Measurements from ENCODE around the gene EIF1AD.
"Not testable (repeated sequence)": the region's sequence is repeated elsewhere in the genome, so short reads cannot be mapped to it uniquely, and the experiment has no call there.

EIF1AD gene

DNA sequence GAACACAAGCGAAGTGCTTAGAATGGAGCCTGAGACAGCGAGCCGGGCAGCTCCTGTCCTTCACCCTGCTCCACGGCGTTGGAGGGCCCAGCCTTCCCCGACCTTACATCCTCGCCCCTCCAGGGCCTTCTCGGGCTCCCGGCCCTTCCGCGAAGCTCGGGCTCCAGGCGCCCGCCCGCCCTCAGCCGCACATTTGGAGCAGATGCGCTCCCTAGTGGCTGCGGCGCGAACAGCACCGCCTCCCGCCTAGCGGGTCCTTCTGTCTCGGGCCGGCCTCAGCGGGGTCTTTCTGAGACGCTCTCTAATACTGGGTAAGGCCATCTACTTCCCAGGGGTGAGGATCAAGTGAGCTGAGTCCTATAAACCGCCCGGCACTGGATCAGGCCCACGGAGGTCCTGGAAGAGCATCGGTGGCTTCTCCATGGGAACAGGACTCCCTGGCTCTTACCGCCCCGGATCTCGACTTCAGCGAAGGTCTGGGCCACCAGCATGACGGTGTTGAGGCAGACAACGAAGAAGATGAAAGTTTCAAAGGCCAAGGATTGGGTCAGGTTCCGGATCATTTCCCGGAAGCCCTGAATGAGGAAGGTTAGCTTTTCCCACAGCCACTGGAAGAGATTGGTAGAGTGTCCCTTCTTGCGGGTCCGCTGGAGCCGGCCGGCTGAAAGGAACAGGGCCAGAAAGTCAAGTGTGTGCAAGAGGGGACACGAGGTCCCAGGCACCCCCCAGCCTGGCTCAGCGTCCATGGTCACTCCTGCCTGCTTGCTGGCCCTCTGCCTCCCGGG, 20.6 kb upstream of the EIF1AD start:
- peak in 39 of 51 donors; percentile 5 to 76 (median 31) for DNase-seq

GRCh38 chr11:66020618-66021357, 18.8 kb upstream of the EIF1AD start:
- peak in 1 of 51 donors; percentile 3 for DNase-seq

DNA sequence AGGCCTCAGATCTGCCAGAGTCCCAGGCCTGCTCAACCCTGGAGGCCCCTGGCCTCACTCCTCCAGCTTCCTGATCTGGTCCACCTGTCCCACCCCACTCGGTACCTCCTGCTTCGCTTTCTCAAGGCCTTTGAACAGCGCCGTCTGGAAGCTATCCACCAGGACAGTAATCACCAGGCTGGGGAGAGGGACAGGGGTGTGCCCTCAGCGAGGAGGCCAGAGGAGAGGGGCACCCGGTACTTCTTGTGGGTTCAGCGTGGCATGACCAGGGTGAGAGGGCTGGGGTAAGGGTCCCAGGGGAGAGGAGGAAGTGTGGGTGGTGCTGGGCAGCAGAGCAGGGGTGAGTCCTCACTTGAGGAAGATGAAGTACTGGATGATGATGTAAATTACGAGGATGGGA, 18.3 kb upstream of the EIF1AD start:
- no peak for DNase-seq

GRCh38 chr11:66017321-66017720, 15.4 kb upstream of the EIF1AD start:
- no peak for DNase-seq

DNA sequence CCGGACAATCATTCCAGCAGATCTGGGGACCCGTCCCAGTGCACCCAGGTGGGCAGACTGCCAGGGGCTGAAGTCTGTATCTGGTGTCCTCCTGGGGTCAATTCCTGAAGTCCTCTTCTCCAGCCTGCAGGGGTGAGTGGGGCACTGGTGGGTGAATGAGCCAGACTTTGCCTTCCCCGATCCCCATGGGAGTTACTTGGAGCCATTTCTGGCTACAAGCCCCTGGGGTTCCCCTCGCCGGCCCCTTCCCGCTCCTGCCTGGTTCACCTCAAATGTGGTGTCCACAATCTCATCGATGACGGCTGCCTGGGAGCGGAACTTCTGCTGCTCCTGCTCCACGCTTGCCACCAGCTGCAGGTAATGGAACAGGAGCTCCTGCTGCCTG, 14.8 kb upstream of the EIF1AD start:
- no peak for DNase-seq

- no peak for DNase-seq
Observed at GRCh38 chr11:66015936-66016792, 14.2 kb upstream of the EIF1AD start.

DNA sequence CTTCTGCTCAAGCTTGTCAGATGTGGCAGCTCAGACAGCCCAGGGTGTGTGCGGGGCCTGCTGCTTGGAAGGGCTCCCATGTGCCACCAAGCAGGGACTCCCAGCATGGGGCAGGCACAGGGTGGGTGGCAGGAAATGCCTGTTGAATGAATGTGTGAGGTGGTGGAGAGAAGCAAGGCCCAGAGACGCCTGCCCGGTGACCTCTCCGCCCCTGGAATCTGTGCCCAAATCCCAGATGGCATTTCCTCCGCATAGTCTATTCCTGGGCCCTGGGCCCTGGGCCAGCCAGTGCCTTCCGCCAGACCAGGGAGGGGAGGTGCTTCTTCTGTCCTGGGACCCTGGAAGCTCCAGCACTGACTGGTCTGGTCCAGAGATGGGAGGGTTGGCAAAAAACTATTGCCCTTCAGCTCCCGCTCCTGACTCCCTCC, 13.5 kb upstream of the EIF1AD start:
- no peak for DNase-seq

GRCh38 chr11:66014804-66015453, 13.0 kb upstream of the EIF1AD start:
- DNase-seq = no peak

DNA sequence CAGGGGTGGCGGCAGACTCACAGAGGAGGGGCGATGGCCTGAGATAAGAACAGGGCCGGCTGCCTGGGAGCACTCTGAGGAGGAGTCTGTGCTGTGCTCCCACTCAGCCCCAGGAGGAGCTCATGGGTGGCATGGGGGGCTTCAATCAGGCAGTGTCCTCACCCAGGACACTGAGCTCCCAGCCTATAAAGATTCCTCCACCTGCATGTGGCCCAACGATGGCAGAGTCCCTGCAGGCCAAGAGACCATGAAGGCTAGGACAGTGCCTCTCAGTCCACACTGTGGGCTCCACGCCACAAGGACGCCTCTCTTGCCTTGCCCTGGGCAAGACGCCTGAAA, 11.8 kb upstream of the EIF1AD start:
- DNase-seq = no peak

GRCh38 chr11:66012946-66013761, 11.2 kb upstream of the EIF1AD start:
- DNase-seq = peak in 1 of 51 donors; percentile 7

DNA sequence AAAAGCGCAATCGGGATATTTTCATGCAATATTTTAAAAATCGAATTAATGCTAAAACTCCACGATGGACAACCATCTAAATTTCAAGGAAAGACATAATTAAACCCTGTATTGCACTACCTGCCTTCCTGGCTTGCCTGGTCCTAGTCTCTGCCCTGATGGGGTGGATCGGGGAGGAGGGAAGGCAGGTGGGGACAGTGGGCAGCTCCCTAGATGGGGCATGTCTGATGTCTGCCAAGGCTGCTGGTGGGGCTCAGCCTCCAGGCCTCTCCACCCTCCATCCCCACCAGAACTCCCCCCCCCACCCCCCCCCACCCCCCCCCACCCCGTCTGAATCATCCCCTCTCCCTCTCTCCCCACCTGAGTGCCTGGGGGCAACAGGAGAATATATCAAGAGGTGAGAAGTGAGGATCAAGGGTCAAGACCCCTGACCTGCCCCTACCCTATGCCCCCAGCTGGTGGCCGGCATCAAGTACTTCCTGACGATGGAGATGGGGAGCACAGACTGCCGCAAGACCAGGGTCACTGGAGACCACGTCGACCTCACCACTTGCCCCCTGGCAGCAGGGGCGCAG, 10.5 kb upstream of the EIF1AD start:
- DNase-seq = no peak

DNA sequence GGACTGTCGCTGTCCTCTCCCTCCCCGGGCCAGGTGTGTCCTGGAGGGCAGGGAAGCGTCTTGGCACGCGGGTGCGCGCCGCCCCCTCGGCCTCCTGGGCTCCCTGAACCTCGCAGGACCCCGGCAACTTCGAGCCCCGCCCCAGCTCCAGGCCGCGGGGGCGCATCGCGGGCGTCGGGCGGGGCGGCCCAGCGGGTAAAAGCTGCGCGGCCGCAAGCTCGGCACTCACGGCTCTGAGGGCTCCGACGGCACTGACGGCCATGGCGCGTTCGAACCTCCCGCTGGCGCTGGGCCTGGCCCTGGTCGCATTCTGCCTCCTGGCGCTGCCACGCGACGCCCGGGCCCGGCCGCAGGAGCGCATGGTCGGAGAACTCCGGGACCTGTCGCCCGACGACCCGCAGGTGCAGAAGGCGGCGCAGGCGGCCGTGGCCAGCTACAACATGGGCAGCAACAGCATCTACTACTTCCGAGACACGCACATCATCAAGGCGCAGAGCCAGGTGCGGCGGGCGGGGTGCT, 9.9 kb upstream of the EIF1AD start, which contains the start of gene CST6:
Gene CST6 (plus strand): TSS at position 224 of the 519 bp plus-strand sequence. CDS start 37 bp downstream, at position 261.
- no peak for DNase-seq

GRCh38 chr11:66011239-66011784, 9.4 kb upstream of the EIF1AD start:
- DNase-seq = no peak

GRCh38 chr11:66010036-66010435, 8.1 kb upstream of the EIF1AD start:
- DNase-seq = not testable (repeated sequence)

GRCh38 chr11:66008468-66009101, 6.6 kb upstream of the EIF1AD start:
- DNase-seq = no peak

- DNase-seq = no peak
Observed at GRCh38 chr11:66008095-66008467, 6.1 kb upstream of the EIF1AD start.

DNA sequence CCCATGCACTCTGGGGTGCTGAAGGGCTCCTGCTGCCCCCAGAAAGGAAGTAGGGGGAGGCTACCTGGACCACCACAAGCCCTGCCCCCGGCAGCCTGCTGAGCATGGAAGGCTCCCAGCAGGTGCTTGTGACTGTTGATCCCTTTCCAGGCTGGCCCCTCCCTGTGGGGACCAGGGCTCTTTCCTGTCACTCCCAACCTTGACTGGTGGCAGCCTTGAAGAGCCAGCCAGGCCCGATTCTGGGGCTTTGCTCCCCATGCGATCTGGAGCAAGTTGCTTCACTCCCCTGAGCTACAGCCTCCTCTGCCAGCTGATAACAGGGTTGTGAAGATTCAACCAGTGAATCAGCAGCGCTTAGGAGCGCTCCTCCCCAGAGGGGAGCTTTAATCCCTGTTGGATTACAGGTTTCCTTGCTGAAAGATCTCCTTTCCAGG, 5.3 kb upstream of the EIF1AD start:
- DNase-seq = no peak

- no peak for DNase-seq
Observed at GRCh38 chr11:66006891-66007176, 4.9 kb upstream of the EIF1AD start.
